GM04504 (cell line): ENCODE data around the gene CAMK1G.

Source experiments
- DNase-seq: peaks from one replicate; pipeline ENCODE4 v3.0.0-alpha.2; 2012; ENCODE audit warnings: low read depth

The CAMK1G gene

DNA sequence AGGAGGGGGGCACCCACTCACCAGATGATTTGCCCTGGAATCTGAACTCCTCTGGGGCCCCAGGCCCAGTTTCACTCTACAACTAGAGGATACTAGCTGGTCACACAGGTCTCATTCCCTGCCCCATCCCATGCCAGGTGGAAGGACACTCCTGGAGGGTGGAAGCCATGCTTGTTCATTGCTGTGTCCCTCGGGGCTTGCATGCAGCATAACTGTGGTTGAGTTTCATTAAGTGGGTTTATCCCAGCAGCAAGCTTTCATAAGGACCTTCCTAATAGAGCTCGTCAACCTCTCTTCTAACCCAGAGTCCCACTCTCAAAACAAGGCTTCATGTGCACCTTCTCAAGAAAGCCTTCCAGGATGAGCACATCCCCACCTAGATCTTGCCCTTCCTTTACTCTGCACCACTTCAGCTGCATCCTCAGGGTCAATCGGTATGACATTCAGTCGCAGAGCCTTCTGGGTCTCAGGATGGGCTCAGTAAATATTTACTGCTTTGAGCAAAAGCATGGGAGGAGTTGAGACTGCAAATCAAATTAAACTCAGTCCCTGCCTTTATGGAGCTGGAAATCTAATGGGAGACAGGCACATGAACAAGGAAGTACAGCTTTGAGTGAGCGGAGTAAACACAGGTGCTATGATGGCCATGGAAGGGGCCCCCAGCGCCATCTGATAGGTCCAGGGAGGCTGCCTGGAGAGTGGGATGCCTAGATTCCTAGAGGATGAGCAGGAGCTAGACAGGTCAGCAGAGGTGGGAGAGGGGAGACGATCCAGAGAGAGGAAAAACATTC lies 36.4 kb downstream of the CAMK1G start:
- DNase-seq = no peak

DNA sequence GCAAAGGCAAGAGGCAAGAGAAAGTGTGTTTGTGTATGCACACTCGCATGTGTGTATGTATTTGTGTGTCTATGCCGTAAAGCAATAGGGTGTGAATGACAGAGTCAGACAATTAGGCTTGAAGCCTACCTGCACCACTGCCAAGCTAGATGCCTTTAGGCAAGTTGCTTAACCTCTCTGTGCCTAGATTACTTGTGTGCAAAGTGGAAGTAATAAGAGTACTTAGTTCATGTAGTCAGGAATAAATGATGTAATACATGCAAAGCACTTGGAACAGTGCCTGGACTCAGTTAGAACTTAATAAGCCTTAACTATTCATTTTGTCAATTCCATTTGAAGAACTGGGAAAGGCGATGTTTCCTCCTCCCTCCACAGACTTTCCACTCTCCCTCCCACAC lies 37.0 kb downstream of the CAMK1G start:
- DNase-seq = no peak

DNA sequence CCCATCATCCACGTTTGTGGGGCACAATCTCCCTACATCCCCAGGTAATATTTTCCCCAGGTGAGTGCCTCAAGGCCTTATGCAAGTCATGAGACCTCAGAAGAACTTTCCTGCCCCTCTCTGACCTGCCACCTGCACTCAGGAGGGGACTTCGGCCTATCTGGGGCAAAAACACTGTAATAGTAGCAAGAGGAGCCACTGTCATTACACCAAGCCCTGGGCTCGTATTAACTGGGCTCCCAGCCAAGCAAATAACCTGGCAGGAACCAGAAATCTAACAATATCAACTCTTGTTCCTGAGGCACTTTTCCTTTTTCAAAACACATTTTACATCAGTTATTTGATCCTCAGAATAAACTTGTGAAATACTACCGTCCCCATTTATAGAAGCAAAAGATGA lies 37.8 kb downstream of the CAMK1G start:
- no peak for DNase-seq

DNA sequence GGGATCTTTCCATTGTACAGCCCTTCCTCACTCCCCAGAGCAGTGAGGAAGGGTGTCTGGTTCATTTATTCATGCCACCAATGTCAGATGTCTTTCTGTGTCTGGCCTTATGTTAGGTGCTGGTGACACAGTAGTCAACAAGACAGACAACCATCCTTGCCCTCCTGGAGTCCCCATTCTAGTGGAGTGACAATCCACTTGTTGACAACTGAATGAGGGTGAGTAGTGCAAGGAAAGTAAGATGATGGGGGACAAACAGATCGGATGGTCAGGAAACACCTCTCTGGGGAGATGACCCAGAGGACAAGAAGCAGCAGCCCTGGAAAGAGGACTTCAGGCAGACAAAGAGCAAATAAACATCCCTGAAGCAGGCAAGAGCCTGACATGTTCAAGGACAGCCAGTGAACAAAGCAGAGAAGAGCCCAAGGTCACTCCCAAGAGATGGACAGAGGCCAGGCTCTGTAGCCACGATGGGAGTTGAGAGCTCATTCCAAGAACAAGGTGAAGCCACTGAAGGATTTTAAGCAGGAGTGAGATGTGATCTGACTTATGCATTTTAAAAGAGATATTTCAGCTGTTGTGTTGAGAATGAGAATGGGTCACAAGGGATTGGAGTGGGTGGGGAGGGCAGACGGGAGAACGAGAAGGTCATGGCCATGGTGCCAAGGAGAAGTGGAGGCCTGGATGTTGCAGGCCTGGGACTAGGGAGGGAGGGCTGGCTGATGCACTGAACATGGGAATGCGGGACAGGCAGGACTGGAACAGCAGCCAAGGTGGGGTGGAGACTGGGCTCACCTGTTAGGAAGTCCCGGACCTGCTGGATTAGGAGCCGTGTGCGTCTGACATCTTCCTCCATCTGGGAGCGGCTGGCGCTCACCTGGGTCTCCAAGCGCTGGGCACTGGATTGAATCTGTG lies 38.5 kb downstream of the CAMK1G start:
- no peak for DNase-seq

DNA sequence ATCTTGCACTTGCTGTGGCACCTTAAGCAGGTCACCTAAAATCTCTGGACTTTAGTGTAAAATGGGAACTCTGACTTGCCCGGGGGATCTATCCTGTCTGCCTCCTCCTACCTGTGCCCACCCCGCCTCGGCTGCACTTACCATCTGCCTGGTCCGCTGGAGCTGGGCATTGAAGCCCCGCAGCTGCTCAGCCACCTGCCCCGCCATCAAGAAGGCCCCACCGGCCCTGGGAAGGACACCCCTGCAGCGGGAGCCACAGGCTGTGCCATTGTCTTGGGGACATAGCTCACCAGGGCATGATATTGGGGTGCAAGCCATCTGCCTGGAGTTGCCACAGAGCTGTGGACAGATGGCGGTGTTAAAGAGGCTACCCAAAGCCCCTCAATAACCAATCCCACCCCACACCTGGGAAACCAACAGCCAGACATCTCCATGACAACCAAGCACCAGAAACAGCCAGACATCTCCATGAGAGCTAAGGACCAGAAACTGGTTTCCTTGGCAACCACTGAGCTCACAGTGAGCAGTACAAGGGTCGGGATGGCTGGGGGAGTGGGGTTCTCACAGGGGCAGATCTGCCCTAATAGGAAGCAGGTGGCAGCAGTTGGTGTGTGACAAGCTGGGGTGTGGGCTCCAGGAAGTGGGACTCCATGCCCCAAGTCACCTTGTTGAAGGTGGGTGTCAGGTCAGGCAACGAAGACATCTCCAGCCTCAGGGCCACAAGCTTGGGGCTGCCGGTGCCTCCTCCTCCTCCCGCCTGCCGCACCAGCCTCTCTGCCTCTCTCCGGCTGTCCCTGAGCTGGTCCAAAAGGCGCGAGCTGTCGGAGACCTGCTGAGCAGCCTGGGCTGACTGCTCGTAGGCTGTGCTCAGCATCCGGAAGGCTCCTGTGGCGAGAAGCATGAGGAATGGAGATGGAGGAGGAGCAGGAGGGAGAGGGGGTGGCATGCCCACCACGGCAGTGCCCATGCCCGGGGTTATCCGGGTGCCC lies 39.6 kb downstream of the CAMK1G start:
- no peak for DNase-seq

DNA sequence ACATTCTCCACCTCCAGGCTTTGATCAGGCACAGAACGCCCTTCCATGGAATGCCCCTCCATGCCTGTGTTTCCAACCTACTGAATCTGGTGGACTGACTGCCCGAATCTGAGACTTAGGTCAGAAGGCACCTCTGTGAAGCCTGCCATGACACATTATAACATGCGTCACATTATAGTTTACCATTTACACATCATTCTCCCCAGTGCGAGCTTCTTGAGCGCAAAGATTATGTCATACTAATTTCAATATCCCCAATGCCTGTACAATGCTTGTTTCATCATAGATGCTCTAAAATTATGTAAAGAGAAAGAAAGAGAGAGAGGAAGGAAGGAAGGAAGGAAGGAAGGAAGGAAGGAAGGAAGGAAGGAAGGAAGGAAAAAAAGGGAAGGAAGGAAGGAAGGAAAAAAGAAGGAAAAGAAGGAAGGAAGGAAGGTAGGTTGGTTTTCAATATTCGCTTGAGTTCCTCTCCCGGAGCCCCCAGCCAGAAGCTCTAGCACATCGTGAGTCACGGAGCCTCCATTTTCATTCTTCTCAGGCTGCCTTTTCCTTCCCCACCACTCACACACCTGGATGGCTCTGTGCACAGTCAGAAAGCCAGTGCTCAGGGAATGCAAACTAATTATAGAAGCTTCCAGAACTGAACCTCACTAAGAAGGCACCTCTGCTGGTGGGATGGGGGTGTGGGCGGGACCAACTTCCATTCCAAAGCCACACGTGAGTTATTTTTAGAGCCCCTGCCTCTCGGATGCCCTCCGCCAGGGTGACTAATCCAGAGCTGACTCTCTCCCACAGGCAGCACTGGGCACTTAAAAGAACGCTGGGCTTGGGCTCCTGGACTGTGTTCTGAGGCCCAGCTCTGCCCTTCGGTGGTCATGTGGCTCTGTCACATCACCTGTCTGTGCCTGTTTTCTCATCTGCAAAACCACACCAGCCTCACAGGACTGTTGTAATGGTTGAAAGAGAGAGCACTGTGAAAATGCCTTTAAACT lies 41.3 kb downstream of the CAMK1G start:
- no peak for DNase-seq

DNA sequence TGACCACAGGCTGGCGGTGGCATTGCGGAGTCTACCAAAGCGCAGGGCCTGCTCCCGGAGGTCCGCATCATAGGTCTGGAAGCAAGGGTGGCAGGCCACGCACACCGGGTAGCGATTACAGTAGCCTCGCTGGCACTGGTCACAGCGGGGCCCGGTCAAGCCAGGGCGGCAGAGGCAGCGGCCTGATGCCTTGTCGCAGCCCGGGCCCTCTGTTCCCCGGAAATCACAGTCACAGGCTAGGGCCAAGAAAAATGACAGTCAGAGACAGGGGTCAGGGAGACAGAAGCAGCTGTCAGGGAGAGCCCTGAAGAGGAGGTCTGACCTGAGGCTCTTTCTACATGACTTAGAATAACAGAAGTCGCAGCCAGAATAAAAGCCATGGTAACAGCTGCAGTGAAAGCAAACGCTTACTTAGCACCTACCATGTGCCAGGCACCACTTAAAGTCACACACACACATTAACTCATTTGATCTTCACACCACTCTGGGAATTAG lies 42.3 kb downstream of the CAMK1G start:
- no peak for DNase-seq

DNA sequence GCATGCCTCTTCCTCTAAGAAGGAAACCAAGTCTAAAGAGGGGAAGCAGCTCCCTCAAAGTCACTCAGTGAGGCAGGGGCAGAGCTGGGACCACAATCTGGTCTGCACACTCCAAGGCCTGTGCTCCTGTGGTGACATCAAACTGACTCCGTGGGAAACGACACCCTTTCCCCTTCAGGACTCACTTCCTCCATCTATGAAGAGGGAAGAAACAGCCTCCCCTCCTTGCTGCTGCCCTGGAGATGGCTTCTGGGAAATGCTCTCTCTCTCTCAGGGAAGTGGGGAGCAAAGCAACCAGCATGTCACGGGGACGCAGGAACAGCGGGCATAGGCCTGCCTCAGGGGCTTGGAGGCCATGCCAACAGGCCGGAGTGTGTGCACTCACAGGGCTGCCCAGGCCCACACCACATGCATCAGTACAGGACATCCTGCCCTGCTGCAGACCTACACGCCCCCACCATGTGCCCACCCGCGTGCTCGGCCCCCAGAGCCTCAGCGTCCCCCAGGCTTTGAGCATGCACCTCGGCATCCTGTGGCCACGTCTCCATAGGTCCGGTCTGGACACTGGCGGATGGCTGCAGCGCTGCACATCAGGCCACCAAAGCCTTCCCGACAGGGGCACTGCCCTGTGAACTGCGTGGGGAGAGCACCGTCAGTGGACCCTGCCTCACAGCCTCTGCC lies 43.0 kb downstream of the CAMK1G start:
- no peak for DNase-seq

DNA sequence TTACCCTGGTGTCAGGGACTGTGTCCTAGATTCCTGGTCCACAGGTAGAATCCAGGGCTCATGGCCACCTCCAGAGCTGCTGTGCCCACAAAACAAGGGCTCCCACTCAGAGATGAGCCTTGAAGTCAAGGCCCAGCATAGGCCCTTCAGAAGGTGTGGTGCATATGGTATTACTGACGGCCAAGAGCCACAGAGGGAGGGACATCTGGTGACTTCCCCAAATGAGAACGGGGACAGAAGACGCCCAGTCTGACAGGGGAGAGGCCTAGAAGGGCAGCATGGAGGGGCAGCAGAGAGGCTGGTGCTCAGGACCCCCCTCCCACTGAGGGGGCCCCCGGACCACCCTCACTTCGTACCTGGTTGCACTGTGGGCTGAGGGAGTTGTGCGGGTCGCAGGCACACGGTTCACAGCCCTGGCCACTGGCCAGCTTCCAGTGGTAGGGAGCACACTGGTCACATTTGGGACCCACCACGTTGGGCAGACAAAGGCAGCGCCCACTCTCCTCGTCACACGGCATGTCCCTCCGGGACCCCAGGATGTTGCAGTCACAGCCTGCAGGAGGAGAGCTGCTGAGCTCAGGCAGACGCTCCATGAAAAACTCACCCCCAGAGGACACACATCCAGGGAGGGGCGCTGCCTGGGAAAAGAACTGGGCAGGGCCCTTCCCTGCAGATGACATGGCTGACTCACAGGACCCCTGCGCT lies 43.7 kb downstream of the CAMK1G start:
- DNase-seq = no peak

DNA sequence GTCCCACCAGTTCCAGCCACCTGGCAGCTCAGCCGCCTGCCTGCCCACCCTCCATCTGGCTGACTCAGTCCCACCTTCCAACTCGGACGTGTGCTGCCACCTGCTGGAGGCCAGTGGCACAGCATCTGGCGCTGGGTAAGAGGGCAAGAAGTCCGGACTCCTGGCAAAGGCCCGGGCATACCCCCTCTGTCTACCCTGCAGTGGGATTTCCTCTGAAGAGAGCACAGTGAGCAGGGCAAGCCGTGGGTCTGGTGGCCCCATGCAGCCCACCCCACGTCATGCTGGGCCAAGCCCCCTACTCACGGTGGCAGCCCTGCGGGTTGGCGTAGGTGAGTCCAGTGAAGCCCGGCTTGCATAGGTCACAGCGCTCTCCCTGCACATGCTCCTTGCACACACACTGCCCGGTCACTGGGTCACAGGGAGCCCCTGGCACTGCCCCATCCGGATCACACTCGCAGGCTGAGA lies 44.2 kb downstream of the CAMK1G start:
- no peak for DNase-seq

DNA sequence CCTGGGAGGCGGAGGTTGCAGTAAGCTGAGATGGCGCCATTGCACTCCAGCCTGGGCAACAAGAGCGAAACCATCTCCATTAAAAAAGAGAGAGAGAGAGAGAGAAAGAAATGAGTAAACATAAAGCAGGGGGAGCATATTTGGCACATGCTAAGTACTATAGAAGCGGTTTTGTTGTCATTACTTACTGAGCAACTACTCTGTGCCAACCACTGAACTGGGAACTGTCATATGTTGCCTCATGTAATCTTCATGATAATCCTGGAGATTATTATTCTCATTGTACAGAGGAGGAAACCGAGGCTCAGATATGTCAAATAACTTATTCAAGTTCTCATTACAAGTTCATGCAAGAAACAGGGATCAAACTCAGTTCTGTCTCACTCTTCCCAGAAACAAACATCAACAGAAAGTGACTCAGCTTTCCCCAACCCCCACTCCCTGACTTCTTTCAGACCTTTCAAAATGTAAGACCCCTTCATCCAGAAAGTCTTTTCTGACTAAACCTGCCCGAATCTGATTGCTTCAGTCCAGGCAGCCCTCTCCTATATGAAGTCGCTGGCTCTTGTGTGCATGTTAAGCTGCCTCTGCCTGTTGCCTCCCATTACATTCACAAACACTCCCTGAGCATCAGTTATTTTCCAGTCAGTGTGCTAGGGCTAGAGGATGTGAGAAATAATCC lies 45.2 kb downstream of the CAMK1G start:
- no peak for DNase-seq

DNA sequence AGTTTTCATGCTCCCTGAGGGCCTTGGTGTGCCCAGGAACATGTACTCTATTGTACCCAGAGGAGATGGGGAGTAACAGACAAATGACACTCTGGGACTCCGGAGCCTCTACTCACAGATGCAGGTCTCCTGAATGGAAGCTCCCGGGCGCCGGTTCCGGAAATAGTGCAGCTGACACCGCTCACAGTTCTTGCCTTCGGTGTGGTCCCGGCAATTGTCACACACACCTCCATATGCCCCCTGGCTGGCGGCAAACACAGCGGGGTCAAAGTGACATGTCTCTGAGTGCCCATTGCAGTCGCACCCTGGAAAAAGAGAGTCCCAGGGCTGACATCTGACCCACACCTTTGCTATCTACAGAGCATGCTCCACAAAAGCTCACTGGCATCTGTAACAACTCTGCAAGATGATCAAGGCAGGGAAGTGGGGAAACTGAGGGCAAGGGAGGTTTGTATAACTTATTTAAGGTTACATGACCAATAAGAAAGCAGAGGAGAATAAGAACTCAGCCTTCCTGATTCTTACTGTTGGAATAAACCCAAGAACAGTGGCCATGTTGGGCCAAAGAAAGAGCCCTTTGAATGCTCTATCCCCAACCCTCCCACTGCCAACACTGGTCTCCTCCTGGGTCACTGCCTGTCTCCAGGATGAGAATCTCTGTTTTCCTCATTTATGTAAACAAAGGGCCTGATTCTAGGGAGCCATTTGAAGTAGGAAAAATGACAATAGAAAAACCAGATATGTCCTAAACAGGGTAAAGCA lies 46.3 kb downstream of the CAMK1G start:
- no peak for DNase-seq

DNA sequence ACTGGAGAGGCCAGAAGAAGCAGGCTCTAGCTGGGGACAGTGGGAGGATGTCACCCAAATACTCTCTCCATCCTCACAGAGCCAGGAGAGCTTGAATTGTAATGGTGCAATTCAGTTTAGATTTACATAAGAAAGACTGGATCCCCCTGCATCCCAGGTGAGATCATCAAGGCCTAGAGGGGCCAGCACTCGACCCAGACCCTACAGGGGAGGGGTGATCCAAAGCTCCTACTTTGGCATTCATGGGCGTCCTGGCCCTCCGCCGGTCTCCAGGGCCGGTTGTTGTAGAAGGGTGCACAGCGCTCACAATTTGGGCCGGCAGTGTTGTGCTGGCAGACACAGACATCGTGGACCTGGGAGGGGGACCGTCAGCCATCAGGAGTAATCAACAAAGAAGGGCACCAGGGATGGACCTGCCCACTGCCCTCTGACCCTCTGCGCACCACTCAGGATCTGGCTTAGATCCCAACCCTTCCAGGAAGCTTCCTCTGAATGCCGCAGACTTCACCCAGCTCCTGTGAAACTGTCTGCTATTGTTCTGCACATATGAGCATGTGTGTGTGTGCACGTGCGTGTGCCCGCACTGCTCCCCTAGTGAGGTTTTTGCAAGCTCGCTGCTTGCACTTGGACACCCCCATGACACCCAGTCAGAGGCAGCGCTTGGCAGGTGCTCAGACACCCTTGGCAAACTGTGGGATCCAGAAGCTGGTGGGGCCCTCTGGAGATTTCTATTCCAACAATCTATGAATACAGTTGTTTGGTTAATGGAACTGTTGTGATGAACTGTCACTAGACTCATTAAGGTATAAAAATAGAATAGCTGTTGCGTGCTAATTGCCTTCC lies 47.1 kb downstream of the CAMK1G start:
- DNase-seq = no peak

DNA sequence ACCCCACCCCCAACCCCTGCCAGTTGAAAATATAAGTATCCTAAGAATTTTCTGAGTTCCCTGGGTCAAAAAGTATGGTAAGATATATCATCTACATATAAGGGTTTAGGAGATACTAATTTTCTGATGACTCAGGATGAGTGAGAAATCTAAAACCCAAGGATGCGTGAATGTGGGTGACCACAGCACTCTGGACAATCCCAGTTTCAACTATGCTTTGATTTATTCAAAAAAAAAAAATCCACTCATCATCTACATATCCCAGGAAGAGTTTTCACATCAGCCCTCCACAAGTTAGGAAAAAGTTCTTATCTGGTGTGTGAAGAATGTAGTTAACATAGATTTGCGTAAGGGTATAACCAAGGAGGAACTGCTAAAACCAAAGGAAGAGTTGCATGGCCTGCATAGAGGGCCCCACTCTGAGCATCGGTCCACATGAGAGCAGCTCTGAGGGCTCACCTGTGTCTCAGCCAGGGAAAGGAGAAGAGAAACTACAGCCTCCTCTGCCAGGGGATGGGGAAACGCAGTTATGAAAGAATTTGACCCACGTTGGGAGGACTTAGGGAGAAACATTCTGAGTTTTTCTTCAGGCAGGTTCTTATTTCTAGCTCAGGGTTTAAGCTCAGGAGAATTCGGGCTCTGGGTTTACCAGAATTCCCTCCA lies 50.0 kb downstream of the CAMK1G start:
- no peak for DNase-seq

DNA sequence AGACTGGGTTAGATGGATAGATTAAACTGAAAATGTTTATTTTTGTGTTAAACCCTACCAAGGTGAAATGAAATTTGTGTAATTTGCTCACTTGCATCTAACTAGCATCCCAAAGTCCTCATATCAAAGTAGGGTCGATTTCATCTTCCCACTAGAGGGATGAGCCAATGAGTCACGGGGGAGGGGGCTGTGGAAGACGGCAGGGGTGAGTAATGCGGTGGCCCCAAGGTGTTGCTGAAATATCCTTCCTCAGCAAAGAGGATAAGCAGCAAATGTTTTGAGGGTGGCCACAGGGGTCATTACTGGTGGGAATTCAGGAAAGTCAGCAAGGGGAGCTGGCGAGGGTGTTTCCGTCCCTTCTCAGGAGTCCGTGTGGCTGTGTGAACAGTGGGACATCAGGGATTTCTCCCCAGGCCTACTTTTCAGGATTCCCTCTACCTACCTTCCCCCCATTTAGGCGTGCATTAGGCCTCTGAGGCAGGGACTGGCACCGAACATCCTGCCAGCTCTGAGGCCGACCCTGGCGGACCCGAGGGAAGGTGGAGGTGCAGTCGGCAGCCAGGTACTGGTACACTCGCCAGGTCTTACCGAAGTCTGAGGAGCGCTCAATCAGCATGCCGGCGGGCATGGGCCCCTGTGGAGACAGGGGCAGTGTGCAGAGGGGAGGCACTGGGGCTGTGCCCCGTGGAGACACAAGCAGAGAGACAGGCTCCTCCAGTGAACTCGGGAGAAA lies 50.7 kb downstream of the CAMK1G start:
- no peak for DNase-seq

DNA sequence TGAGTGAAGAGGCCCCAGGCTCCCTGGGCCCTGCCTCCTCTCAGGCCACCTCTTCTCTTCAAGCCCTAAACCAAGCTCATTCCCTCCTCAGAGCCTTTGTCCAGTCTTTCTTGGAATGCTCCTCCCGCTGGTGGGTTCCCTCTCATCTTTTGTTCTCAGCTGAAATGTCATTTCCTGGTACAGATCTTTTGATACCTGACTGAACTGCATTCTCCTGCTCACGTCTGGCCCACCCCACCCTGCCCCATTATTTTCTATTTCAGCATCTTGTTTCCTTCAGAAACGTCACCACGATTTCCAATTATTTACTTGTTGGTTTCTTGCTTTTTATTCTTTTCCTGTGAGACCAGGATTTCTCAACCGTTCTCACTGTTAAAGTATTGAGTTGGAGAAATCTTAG lies 52.3 kb downstream of the CAMK1G start:
- DNase-seq = no peak
